ENCODE measurements around the gene BCL2L14.

BCL2L14 gene

GRCh38 chr12:12064596-12064995 is 6.1 kb upstream of the BCL2L14 start:
- DNase-seq: no peak

DNA sequence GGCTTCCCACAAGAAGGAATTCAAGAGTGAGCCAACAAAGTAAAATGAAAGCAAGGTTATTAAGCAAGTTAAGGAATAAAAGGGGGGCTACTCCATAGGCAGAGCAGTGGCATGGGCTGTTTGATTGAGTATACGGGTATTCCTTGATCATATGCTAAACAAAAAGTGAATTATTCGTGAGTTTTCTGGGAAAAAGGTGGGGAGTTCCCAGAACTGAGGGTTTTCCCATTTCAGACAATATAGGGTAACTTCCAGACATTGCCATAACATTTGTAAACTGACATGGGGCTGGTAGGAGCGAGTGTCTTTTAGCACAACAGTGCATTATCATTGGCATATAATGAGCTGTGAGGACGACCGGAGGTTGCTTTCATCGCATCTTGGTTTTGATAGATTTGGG is 2.0 kb upstream of the BCL2L14 start:
- DNase-seq: no peak

GRCh38 chr12:12069821-12070548 is 754 bp upstream of the BCL2L14 start:
- DNase-seq: no peak

- DNase-seq: no peak
These were observed 1.5 kb downstream of the BCL2L14 start for GRCh38 chr12:12072064-12072760.

DNA sequence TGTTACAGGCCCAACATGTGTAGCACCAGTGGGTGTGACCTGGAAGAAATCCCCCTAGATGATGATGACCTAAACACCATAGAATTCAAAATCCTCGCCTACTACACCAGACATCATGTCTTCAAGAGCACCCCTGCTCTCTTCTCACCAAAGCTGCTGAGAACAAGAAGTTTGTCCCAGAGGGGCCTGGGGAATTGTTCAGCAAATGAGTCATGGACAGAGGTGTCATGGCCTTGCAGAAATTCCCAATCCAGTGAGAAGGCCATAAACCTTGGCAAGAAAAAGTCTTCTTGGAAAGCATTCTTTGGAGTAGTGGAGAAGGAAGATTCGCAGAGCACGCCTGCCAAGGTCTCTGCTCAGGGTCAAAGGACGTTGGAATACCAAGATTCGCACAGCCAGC is 8.6 kb downstream of the BCL2L14 start:
- DNase-seq: no peak

- no peak for DNase-seq
These were observed 11.2 kb downstream of the BCL2L14 start for GRCh38 chr12:12081836-12082497.

GRCh38 chr12:12083688-12084087 is 12.9 kb downstream of the BCL2L14 start:
- no peak for DNase-seq

- no peak for DNase-seq
These were observed 15.6 kb downstream of the BCL2L14 start for GRCh38 chr12:12086362-12086761.

DNA sequence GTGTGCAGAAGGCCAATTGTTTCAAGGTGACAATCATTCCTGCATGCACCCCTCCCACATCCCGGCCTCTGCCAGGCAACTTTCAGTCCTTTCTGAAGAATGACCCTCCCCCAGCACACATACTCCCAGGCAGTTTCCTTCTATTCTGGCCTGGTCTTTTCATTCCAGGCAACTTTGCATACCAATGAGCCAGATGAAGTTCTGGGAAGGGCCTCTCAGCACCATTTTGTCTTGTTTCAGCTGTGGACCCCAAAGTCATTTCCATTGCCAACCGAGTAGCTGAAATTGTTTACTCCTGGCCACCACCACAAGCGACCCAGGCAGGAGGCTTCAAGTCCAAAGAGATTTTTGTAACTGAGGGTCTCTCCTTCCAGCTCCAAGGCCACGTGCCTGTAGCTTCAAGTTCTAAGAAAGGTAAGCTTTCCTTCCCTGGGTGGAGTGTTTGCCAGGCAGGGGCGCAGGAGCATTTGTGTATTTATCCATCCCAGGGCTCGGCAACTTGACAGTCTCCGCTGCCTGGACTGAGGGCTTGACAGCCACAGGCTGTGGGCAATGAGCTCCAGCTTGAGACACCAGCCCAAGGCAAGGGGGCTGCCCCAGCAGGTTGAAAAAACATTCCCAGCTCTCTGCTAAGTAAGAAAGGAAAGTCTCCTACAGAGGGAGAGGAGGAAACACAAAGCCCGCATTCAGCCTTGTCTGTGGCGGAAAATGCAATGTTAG is 16.4 kb downstream of the BCL2L14 start:
- DNase-seq: no peak

GRCh38 chr12:12087693-12088034 is 16.9 kb downstream of the BCL2L14 start:
- DNase-seq: no peak

GRCh38 chr12:12088147-12088546 is 17.4 kb downstream of the BCL2L14 start:
- no peak for DNase-seq

GRCh38 chr12:12088761-12089160 is 18.0 kb downstream of the BCL2L14 start:
- DNase-seq: no peak

DNA sequence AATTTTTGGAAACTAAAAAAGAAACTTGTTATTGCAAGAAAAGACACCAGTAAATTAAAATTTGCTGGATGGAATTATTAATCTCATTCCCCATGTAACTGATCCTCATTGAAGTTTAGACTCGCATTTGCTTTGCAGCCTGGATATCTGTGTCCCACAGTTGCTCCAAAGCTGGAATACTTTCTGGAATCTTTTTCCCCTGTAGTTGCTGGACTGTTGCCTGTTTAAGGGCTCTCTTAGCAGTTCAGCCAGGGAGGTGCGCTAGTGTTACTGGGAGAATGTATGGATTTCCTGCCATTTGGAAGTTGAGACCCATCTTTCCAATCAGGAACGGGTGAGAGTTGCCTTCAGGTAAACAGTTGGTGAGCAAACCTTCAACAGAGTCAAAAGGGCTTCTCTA is 20.3 kb downstream of the BCL2L14 start:
- DNase-seq: no peak

- no peak for DNase-seq
These were observed 21.4 kb downstream of the BCL2L14 start for GRCh38 chr12:12091977-12092663.

DNA sequence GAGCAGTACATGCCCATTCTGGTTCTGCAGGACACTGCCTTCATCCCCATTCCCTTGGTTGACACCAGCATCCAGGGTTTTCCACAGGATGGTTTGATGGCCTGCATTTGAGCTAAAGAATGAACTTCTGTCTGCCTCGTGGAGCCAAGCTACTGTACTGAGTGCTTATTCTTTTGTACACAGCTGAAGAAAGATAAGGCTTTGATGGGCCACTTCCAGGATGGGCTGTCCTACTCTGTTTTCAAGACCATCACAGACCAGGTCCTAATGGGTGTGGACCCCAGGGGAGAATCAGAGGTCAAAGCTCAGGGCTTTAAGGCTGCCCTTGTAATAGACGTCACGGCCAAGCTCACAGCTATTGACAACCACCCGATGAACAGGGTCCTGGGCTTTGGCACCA is 23.7 kb downstream of the BCL2L14 start:
- DNase-seq: no peak

- DNase-seq: no peak
These were observed 24.3 kb downstream of the BCL2L14 start for GRCh38 chr12:12095021-12095420.

DNA sequence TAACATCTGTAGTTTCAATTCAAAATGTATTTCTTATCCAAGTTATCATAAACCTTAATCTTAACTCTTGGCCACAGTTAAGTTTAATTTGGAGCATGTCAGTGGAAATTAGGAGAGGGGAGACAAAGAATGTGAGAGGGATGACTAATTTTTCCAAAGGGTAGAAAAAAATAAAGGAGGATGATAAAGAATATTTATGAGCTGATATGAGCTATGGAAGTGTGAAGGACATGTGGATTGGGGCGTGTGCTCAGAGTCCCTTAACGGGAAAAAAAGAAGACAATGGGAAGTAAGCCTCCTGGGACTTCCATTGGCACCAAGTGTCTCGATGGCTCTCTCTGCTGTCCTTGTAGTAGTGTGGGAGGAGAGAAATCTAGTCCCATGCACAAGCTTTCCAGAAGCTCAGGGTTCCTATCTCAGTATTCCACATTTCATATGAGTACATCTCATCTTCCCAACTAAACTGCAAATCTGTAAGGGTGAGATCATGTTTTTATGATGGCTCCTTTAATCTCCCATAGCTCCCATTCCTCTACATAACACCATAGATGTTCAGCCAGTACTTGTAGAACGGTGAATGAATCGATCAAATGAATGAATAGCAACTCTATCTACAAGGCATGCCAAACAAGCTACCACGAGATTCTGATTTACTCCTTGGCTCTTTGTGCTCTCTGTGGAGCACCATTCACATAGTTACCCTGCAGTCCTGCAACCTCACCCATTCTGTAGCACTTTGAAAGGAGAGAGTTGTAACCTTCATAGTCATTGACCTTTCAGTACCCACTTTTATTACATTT is 27.4 kb downstream of the BCL2L14 start:
- DNase-seq: no peak

DNA sequence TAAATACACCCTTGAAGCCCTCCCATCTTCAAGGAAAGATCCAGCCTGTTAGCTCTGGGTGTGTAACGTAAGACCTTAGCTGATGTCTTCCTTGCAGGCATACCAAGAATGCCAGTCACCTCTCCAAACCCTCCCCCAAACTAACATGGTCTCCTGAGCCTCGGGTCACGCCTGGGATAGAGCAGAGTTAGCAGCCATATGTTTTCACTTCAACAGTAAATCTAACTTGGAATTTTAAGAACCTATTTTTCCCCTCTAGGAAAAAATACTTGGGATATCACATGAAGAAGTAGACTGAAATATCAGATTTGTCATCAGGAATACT is 27.9 kb downstream of the BCL2L14 start:
- DNase-seq: no peak

DNA sequence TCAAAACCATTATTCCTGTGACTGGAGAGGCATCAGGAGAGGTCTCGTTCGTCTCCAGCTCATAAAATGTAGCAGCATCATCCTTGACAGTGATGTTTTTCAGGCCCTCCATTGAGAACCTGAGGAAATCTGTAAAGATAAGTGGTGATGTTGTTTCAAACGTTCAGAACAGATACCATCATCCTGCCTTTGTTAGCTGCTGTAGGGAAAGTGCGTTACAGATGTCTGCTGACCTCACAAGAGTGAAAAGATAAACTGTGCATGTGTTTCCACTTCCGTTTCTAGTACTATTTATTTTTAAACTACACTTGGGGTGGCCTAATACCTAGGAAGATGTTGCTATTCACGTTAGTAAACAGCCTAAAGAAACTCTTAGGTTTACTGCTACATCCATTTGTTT is 28.4 kb downstream of the BCL2L14 start:
- DNase-seq: no peak

GRCh38 chr12:12107678-12108077 is 36.9 kb downstream of the BCL2L14 start:
- DNase-seq: no peak

GRCh38 chr12:12108441-12109058 is 37.8 kb downstream of the BCL2L14 start:
- no peak for DNase-seq
